ENCODE results near the gene PPP1R1B. TPM values are rescaled to one million over a fixed set of nuclear protein-coding genes. Genes with fewer than 3 reads are reported as not detected.

The PPP1R1B gene
- total and polyA plus RNA-seq, 9 of the 15 experiments (the other 6 are each of a cell fraction or from before 2014, with no cell fraction given): 0.07 to 0.18 (median 0.10) TPM; not detected in 4

DNA sequence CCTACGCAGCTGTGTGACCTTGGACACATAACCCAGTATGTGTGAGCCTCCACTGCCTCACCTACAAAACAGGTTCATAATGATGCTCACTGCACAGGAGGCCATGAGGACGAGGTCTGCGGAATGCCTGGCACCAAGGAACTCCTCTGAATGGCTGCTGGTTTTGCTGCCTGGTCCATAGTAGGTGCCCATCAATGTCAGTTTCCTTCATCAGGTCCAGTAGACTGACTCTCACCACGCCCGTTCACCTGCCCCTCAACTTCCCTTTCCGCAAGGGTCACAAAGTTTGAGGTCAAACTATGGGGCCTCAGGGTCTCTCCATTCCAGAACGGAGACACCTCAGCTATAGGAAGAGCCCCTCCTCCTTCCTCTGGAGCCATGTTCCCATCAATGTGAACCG, 50.3 kb downstream of the PPP1R1B start:
- Histone ChIP-seq H3K4me2 (ENCODE audit: insufficient read depth, low read length) (no peak overlapping the region), H3K9me3 (replicated peaks; ENCODE audit: control insufficient read depth, insufficient read depth, low read depth, low read length) (no peaks in the 10 kb centered on the region), H2AFZ (ENCODE audit: low read depth, low read length) (no peak overlapping the region), H3K36me3 (ENCODE audit: control insufficient read depth, insufficient read depth, low read length) (peaks cover 5% of the 10 kb centered on the region; the same call in 2 of the 3 replicates), H4K20me1 (replicated peaks; ENCODE audit: control insufficient read depth, insufficient read depth, low read length) (no peaks in the 10 kb centered on the region; the same call in 1 of the 2 replicates), H3K4me1 (replicated peaks in 1 of 2; ENCODE audit: control insufficient read depth in 2 of 2, insufficient read depth in 2 of 2, low read length in 2 of 2) (peaks cover 30 to 60% of the 10 kb centered on the region in 2 experiments; a peak in 4 of 5 replicates), H3K27me3 (ENCODE audit: control insufficient read depth in 2 of 2, insufficient read depth in 2 of 2, low read length in 2 of 2) (no peaks in the 10 kb centered on the region), H3K4me3 (no peak overlapping the region), H3K79me2 (ENCODE audit: control insufficient read depth, insufficient read depth, low read length) (no peaks in the 10 kb centered on the region), H3K9me1 (ENCODE audit: control insufficient read depth, insufficient read depth, low read length) (no peaks in the 10 kb centered on the region), H3K9ac (ENCODE audit: insufficient read depth in 1 of 2, low read depth in 2 of 2, low read length in 2 of 2) (no peak overlapping the region; a peak in 1 of 4 replicates), H3K27ac (ENCODE audit: extremely low read depth, low read depth, low read length) (no peak overlapping the region)
- DNase-seq (ENCODE audit: extremely low read depth in 1 of 4, low spot score in 3 of 4): no peak
- ChIA-PET CTCF (ENCODE audit: low intra/inter-chr PET ratio) (no interaction called here), POLR2A (interaction anchor here (1.4 to 1.6 kb wide), 2 partner anchors 10 to 11 kb away, joined by 6 to 12 read pairs; partner anchors contain the start of gene PGAP3)
- FAIRE-seq: no peak
- no TSS peak for BruUV-seq (replicated peaks)
- no peak for ATAC-seq
- in situ Hi-C loops (cut with MboI): no loop called here
- TF ChIP-seq SMARCA4 (IDR thresholded peaks at IDR 0.05): no peak
- no peak for TF ChIP-seq SIRT6 (IDR thresholded peaks at IDR 0.05; ENCODE audit: low read depth, low read length)
- TF ChIP-seq FOXJ3 (CRISPR knock-in tag; IDR thresholded peaks at IDR 0.05): no peak
- TF ChIP-seq, protein P1, sequence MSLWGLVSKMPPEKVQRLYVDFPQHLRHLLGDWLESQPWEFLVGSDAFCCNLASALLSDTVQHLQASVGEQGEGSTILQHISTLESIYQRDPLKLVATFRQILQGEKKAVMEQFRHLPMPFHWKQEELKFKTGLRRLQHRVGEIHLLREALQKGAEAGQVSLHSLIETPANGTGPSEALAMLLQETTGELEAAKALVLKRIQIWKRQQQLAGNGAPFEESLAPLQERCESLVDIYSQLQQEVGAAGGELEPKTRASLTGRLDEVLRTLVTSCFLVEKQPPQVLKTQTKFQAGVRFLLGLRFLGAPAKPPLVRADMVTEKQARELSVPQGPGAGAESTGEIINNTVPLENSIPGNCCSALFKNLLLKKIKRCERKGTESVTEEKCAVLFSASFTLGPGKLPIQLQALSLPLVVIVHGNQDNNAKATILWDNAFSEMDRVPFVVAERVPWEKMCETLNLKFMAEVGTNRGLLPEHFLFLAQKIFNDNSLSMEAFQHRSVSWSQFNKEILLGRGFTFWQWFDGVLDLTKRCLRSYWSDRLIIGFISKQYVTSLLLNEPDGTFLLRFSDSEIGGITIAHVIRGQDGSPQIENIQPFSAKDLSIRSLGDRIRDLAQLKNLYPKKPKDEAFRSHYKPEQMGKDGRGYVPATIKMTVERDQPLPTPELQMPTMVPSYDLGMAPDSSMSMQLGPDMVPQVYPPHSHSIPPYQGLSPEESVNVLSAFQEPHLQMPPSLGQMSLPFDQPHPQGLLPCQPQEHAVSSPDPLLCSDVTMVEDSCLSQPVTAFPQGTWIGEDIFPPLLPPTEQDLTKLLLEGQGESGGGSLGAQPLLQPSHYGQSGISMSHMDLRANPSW (CRISPR knock-in tag; IDR thresholded peaks at IDR 0.05): no peak
- no peak for TF ChIP-seq MCM7 (IDR thresholded peaks at IDR 0.05)
- TF ChIP-seq, protein P2, sequence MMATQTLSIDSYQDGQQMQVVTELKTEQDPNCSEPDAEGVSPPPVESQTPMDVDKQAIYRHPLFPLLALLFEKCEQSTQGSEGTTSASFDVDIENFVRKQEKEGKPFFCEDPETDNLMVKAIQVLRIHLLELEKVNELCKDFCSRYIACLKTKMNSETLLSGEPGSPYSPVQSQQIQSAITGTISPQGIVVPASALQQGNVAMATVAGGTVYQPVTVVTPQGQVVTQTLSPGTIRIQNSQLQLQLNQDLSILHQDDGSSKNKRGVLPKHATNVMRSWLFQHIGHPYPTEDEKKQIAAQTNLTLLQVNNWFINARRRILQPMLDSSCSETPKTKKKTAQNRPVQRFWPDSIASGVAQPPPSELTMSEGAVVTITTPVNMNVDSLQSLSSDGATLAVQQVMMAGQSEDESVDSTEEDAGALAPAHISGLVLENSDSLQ (IDR thresholded peaks at IDR 0.05): no peak
- no peak for TF ChIP-seq SMARCA5 (IDR thresholded peaks at IDR 0.05)
- no peak for TF ChIP-seq ZFP1 (CRISPR knock-in tag; IDR thresholded peaks at IDR 0.05)
- no peak for TF ChIP-seq SREBF1 (IDR thresholded peaks at IDR 0.05; ENCODE audit: borderline replicate concordance, low read depth, low read length)
- TF ChIP-seq ZNF174 (CRISPR knock-in tag; IDR thresholded peaks at IDR 0.05): no peak
- no peak for TF ChIP-seq ZC3H4 (CRISPR knock-in tag; IDR thresholded peaks at IDR 0.05; ENCODE audit: borderline replicate concordance)
- intact Hi-C loops (cut with micrococcal nuclease): no loop called here
- 68% methylated on average over 8 of the region's 8 CpGs for WGBS (ENCODE audit: insufficient coverage, low coverage, missing lambda C conversion rate)
